D341Med (cell line): Measurements from ENCODE around the gene FOXI2.

Experiments used
- DNase-seq: peaks from one replicate; pipeline ENCODE4 v3.0.0; 2012; ENCODE audit warnings: low spot score

Gene FOXI2

GRCh38 chr10:127743205-127743604 lies 6.2 kb downstream of the FOXI2 start:
- no peak for DNase-seq

- no peak for DNase-seq
These were observed 8.0 kb downstream of the FOXI2 start for GRCh38 chr10:127744956-127745355.

GRCh38 chr10:127745861-127746260 lies 8.9 kb downstream of the FOXI2 start:
- no peak for DNase-seq

GRCh38 chr10:127755753-127756152 lies 18.8 kb downstream of the FOXI2 start:
- no peak for DNase-seq

GRCh38 chr10:127756264-127756663 lies 19.3 kb downstream of the FOXI2 start:
- DNase-seq: no peak

- no peak for DNase-seq
These were observed 20.0 kb downstream of the FOXI2 start for GRCh38 chr10:127757033-127757432.

GRCh38 chr10:127759276-127759675 lies 22.3 kb downstream of the FOXI2 start:
- no peak for DNase-seq

GRCh38 chr10:127762925-127763324 lies 25.9 kb downstream of the FOXI2 start:
- no peak for DNase-seq

- no peak for DNase-seq
These were observed 38.0 kb downstream of the FOXI2 start for GRCh38 chr10:127774766-127775559.

GRCh38 chr10:127776816-127777215 lies 39.8 kb downstream of the FOXI2 start:
- DNase-seq: no peak

- DNase-seq: no peak
These were observed 44.4 kb downstream of the FOXI2 start for GRCh38 chr10:127781412-127781811.

- DNase-seq: no peak
These were observed 50.9 kb downstream of the FOXI2 start for GRCh38 chr10:127787873-127788272.

GRCh38 chr10:127790066-127790624 lies 53.2 kb downstream of the FOXI2 start:
- no peak for DNase-seq
